CMK (cell line): ENCODE measurements around the gene TNP2.
"Not testable (repeated sequence)": the region's sequence is repeated elsewhere in the genome, so short reads cannot be mapped to it uniquely, and the experiment has no call there.

Source experiments
- DNase-seq: peaks from one replicate; pipeline ENCODE4 v3.0.0-alpha.2; 2010; ENCODE audit warnings: low read depth

Gene TNP2

GRCh38 chr16:11239644-11240632 lies 29.2 kb downstream of the TNP2 start:
- no peak for DNase-seq

GRCh38 chr16:11238272-11239202 lies 30.6 kb downstream of the TNP2 start:
- no peak for DNase-seq

GRCh38 chr16:11236461-11237254 lies 32.5 kb downstream of the TNP2 start:
- DNase-seq = no peak

GRCh38 chr16:11235703-11235991 lies 33.5 kb downstream of the TNP2 start:
- DNase-seq = no peak

- DNase-seq = no peak
Measured at GRCh38 chr16:11234884-11235702, 34.0 kb downstream of the TNP2 start.

- DNase-seq = no peak
Measured at GRCh38 chr16:11233727-11234376, 35.3 kb downstream of the TNP2 start.

GRCh38 chr16:11232852-11233726 lies 36.0 kb downstream of the TNP2 start:
- peak; percentile 89 for DNase-seq

GRCh38 chr16:11232302-11232851 lies 36.7 kb downstream of the TNP2 start:
- no peak for DNase-seq

GRCh38 chr16:11231367-11231970 lies 37.7 kb downstream of the TNP2 start:
- no peak for DNase-seq

GRCh38 chr16:11229906-11230305 lies 39.2 kb downstream of the TNP2 start:
- DNase-seq = no peak

- no peak for DNase-seq
Measured at GRCh38 chr16:11229432-11229831, 39.7 kb downstream of the TNP2 start.

GRCh38 chr16:11225677-11226549 lies 43.2 kb downstream of the TNP2 start:
- DNase-seq = no peak

GRCh38 chr16:11224894-11225676 lies 44.0 kb downstream of the TNP2 start:
- DNase-seq = no peak

- DNase-seq = peak; percentile 86
Measured at GRCh38 chr16:11224096-11224893, 44.8 kb downstream of the TNP2 start.

GRCh38 chr16:11220507-11220906 lies 48.6 kb downstream of the TNP2 start:
- not testable (repeated sequence) for DNase-seq

GRCh38 chr16:11219178-11219577 lies 49.9 kb downstream of the TNP2 start:
- no peak for DNase-seq
